GM23248 (cell line): ENCODE measurements around the gene TJP3. TPM values are rescaled to one million over a fixed set of nuclear protein-coding genes. Genes with fewer than 3 reads are reported as not detected.

Source experiments
- DNase-seq: peaks from one replicate; pipeline ENCODE4 v3.0.0-alpha.2; 2015
- H2AFZ ChIP-seq: fragments of 200-600 bp; sonication (generic); 2 replicates; pipeline ENCODE4 v1.6.1; 2016; ENCODE audit warnings: antibody characterized with exemption
- H3F3A ChIP-seq: fragments of 200-600 bp; sonication (generic); 2 replicates; pipeline ENCODE4 v1.6.1; 2016; ENCODE audit warnings: mild to moderate bottlenecking, antibody characterized with exemption, mixed run types; ENCODE audit not compliant: insufficient read depth
- H3K27ac ChIP-seq: fragments of 200-600 bp; sonication (generic); 2 replicates; pipeline ENCODE4 v1.5.1; 2016; ENCODE audit warnings: mild to moderate bottlenecking
- H3K27me3 ChIP-seq: fragments of 200-600 bp; sonication (generic); replicated peaks from 2 replicates; pipeline ENCODE4 v1.6.1; 2016; ENCODE audit warnings: mild to moderate bottlenecking; ENCODE audit not compliant: insufficient read depth
- H3K36me3 ChIP-seq: fragments of 200-600 bp; sonication (generic); 2 replicates; pipeline ENCODE4 v1.6.1; 2016; ENCODE audit warnings: low read depth, mild to moderate bottlenecking
- H3K4me1 ChIP-seq: fragments of 200-600 bp; sonication (generic); 2 replicates; pipeline ENCODE4 v1.6.1; 2016; ENCODE audit warnings: mild to moderate bottlenecking; ENCODE audit not compliant: insufficient read depth
- H3K4me2 ChIP-seq: fragments of 200-600 bp; sonication (generic); one replicate; pipeline ENCODE4 v1.6.1; 2016; ENCODE audit warnings: mild to moderate bottlenecking; ENCODE audit not compliant: unreplicated experiment
- H3K4me3 ChIP-seq: fragments of 200-600 bp; sonication (generic); 2 replicates; pipeline ENCODE4 v1.5.1; 2016; ENCODE audit warnings: mild to moderate bottlenecking
- H3K79me2 ChIP-seq: fragments of 200-600 bp; sonication (generic); 2 replicates; pipeline ENCODE4 v1.6.1; 2016; ENCODE audit warnings: mild to moderate bottlenecking; ENCODE audit not compliant: insufficient read depth
- H3K9ac ChIP-seq: fragments of 200-600 bp; sonication (generic); 2 replicates; pipeline ENCODE4 v1.6.1; 2016; ENCODE audit warnings: mild to moderate bottlenecking
- H3K9me2 ChIP-seq: fragments of 200-600 bp; sonication (generic); 2 replicates; pipeline ENCODE4 v1.6.1; 2016; ENCODE audit warnings: mixed run types, mild to moderate bottlenecking, moderate library complexity; ENCODE audit not compliant: insufficient read depth
- H3K9me3 ChIP-seq: fragments of 200-600 bp; sonication (generic); one replicate; pipeline ENCODE4 v1.6.1; 2017; ENCODE audit warnings: low read depth
- H4K20me1 ChIP-seq: fragments of 200-600 bp; sonication (generic); 2 replicates; pipeline ENCODE4 v1.6.0; 2016; ENCODE audit not compliant: insufficient read depth
- EZH2 ChIP-seq: fragments of 200-600 bp; sonication (generic); IDR thresholded peaks from 2 replicates; pipeline ENCODE4 v1.6.1; 2018; ENCODE audit warnings: antibody characterized with exemption, mild to moderate bottlenecking; ENCODE audit not compliant: insufficient read depth, poor library complexity, severe bottlenecking
- EZH2phosphoT487 ChIP-seq: fragments of 200-600 bp; sonication (generic); IDR thresholded peaks from 2 replicates; pipeline ENCODE4 v1.6.1; 2018; ENCODE audit warnings: antibody characterized with exemption, moderate library complexity, mild to moderate bottlenecking, low read depth; ENCODE audit not compliant: insufficient read depth
- WGBS, 2 experiments: methylation state at CpG; one replicate each; pipeline ENCODE4 v1.1.6; 2015 to 2017; ENCODE audit warnings: low lambda C conversion rate in 2 of 2, low coverage in 1 of 2; ENCODE audit errors: missing lambda C conversion rate in 2 of 2; 5-methylcytosine and 5-hydroxymethylcytosine counted together
- in situ Hi-C: fragments of 300-500 bp; cut with MboI; formaldehyde crosslinking; loops from 2 replicates; pipeline ENCODE4 v1.15.0; 2020
- polyA plus RNA-seq: library from polyadenylated mRNA; unstranded; fragments of >200 nt; fragmentation: Nextera tagmentation; extraction: Ambion mirVana; gene quantifications from 2 replicates; pipeline ENCODE4 v1.2.1, GENCODE V29; 2016
- total RNA-seq: library from RNA; depleted of rRNA; stranded (reverse); fragments of >200 nt; shearing (Covaris generic); gene quantifications from 2 replicates; pipeline ENCODE4 v1.2.3, GENCODE V29; 2014

TJP3 gene
- total and polyA plus RNA-seq, 2 experiments from 2014 or later: not detected

DNA sequence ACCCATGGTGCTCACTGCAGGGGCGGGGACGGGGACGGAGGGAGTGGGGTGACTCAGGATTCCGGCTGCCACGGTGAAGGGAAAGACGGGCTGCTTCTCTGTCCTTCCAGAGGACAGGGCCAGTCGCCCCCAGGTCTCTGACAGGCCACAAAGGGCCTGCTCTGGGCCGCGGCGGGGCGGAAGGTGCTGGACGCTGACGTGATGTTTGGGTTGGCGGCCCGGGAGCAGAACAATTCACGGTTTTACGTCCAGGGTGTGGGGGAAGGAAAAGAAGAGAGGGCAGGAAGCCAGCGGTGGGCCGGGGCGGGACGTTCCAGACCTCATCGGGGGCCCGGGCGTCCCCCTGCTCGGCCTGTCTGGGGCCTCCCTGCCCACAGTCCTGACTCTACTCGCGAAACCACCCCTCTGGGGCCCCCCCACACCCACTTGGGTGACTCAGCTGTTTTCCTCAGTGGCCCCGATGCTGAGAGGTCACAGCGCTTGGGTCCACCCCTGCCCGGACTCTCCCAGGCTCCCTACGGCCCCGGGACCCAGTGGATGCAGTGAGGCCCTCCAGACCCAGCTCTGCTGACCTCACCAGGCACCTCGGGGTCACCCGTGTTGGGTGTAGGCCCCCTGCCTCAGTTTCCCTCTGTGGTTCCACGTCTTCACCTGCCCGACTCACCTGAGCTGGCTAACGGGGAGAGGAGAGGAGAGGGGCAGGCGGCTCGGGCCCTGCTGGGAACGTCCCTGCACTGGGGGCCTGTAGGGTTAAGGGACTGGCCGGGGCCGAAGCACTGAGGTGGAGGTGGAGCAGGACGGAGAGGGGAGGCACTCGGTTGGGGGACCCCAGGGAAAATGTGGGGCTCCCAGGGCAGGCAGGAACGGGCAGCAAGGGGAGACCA is 37.1 kb upstream of the TJP3 start:
- Histone ChIP-seq H3K36me3 (no peaks in the 10 kb centered on the region), H2AFZ (peak overlapping the region; percentile 17; the same call in 1 of the 2 replicates), H3K9me3 (no peaks in the 10 kb centered on the region), H4K20me1 (no peaks in the 10 kb centered on the region), H3K9ac (peak overlapping the region; percentile 87), H3K79me2 (peaks cover 41% of the 10 kb centered on the region), H3K9me2 (no peaks in the 10 kb centered on the region), H3K4me1 (peaks cover 12% of the 10 kb centered on the region), H3K4me2 (peak overlapping the region; percentile 54), H3K27ac (peak overlapping the region; percentile 89), H3F3A (no peaks in the 10 kb centered on the region), H3K27me3 (no peaks in the 10 kb centered on the region), H3K4me3 (peak overlapping the region; percentile 58)
- 23 to 47% methylated on average over 18 to 45 of the region's 45 CpGs for WGBS, 2 experiments
- in situ Hi-C loops: no loop called here
- DNase-seq: peak; percentile 85
- TF ChIP-seq EZH2phosphoT487 (no peak), EZH2 (no peak)

DNA sequence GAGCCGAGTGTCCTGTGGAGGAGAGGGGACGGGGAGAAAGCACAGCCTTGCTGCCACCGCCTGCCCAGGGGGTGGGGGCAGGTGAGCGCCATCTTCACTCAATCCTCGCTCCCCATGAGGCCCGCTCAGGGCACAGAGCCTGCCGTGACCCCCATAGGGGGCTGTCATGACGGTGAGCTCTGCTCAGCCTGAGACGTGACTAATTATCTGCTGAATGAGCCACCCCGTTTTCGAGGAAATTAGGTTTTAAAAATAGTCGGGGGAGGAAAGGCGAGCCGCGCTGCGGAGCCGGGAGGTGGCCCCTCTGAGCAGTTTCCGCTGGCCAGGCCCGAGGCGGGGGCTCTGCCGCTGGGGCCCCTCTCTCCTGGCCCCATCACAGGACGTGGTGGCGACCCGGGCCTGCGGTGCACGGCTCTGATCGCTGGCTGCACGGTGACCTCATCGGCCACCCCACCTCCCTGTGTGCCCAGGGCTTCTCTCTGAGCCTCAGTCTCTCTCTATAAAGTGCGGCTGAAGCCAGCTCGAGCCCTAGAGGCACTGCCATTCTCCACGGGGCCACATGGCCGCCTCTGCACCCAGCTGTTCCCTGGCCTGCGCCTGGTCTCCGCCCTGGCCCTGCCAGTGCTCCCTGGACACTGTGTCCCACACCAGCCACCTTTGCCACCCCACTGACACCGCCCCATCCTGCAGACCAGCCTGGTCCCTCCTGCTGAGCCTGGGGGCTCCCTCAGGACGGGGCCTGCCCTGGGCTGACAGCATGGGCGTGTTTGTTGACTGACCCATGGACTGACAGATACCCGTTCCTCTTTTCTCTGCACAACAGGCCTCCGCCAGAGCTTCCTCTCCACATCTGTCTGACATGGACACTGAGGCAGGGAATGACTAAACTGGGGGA is 36.3 kb upstream of the TJP3 start:
- Histone ChIP-seq H3K9me3 (no peaks in the 10 kb centered on the region), H3K27ac (peak overlapping the region; percentile 89), H4K20me1 (no peaks in the 10 kb centered on the region), H3K4me1 (peaks cover 12% of the 10 kb centered on the region), H2AFZ (no peak overlapping the region), H3K4me2 (no peak overlapping the region), H3K27me3 (no peaks in the 10 kb centered on the region), H3K9ac (peak overlapping the region; percentile 87; the same call in 1 of the 2 replicates), H3K36me3 (no peaks in the 10 kb centered on the region), H3K4me3 (no peak overlapping the region), H3K9me2 (no peaks in the 10 kb centered on the region), H3K79me2 (peaks cover 50% of the 10 kb centered on the region), H3F3A (no peaks in the 10 kb centered on the region)
- TF ChIP-seq EZH2: no peak
- TF ChIP-seq EZH2phosphoT487: no peak
- DNase-seq: no peak
- in situ Hi-C loops: no loop called here
- 85 to 86% methylated on average over 33 to 39 of the region's 40 CpGs for WGBS, 2 experiments

DNA sequence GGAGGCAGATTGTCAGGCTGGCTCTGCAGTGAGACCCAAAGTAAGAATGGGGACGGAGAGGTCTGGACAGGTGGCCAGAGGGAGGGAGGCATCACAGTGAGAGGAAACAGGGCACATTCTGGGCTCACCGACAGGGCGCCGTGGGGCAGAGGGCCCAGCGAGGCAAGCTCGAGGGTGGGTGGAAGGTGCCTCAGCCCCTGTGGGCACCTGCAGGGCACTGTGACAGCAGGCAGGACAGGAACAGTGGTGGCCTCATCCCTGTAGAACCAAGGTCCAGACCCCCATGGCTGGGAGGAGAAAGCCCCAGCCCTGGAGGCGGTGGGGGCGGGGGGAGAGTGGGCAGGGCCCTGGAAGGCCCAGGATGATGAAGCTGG is 35.6 kb upstream of the TJP3 start:
- in situ Hi-C loops: no loop called here
- Histone ChIP-seq H3F3A (no peaks in the 10 kb centered on the region), H3K9me3 (no peaks in the 10 kb centered on the region), H3K9ac (no peak overlapping the region), H3K4me1 (peaks cover 12% of the 10 kb centered on the region), H4K20me1 (no peaks in the 10 kb centered on the region), H3K27me3 (no peaks in the 10 kb centered on the region), H2AFZ (no peak overlapping the region), H3K27ac (no peak overlapping the region), H3K36me3 (no peaks in the 10 kb centered on the region), H3K4me3 (no peak overlapping the region), H3K79me2 (peaks cover 50% of the 10 kb centered on the region), H3K4me2 (no peak overlapping the region), H3K9me2 (no peaks in the 10 kb centered on the region)
- no peak for DNase-seq
- TF ChIP-seq EZH2 (no peak), EZH2phosphoT487 (no peak)
- WGBS, 2 experiments: 93 to 96% methylated on average over 6 to 8 of the region's 8 CpGs

DNA sequence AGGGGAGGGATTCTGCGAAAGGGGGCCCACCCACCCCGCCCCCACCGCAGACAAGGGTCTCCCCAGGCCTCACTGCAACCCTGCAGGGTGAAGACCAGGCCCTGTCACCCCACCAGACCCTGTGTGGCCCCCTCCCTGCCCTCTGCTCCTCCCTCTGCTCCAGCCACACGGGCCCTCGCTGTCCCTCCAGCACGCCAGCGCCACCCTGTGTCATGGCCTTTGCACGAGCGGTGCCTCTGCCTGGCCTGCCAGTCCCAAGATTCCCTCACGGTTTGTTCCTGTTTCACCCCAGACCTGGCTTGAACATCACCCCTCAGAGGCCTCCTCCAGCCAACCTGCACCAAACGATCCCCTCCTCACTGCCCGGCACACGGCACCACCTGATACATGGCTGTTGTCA is 35.2 kb upstream of the TJP3 start:
- H3K9me2 ChIP-seq: no peaks in the 10 kb centered on the region
- no peaks in the 10 kb centered on the region for H3K27me3 ChIP-seq
- H2AFZ ChIP-seq: no peak overlapping the region
- no peaks in the 10 kb centered on the region for H3K9me3 ChIP-seq
- no peak for TF ChIP-seq EZH2phosphoT487
- in situ Hi-C loops: no loop called here
- H3K4me2 ChIP-seq: no peak overlapping the region
- DNase-seq: no peak
- H3K36me3 ChIP-seq: no peaks in the 10 kb centered on the region
- H3K4me3 ChIP-seq: no peak overlapping the region
- no peak overlapping the region for H3K27ac ChIP-seq
- H3K9ac ChIP-seq: no peak overlapping the region
- peaks cover 50% of the 10 kb centered on the region for H3K79me2 ChIP-seq
- H3F3A ChIP-seq: no peaks in the 10 kb centered on the region
- 98 to 100% methylated on average over 10 to 13 of the region's 13 CpGs for WGBS, 2 experiments
- peaks cover 12% of the 10 kb centered on the region for H3K4me1 ChIP-seq
- no peaks in the 10 kb centered on the region for H4K20me1 ChIP-seq
